Neural cell (in vitro differentiated cells): ENCODE results near the gene ADCY1. TPM values are rescaled to one million over a fixed set of nuclear protein-coding genes. Genes with fewer than 3 reads are reported as not detected.

Experiments used
- H2AFZ ChIP-seq: fragments of 200-600, 300-800 bp; sonication (generic), shearing (Covaris generic); 2 replicates; pipeline ENCODE4 v1.6.0; 2014; ENCODE audit warnings: low read depth, mild to moderate bottlenecking, antibody characterized with exemption, low read length, moderate library complexity
- H3F3A ChIP-seq: fragments of 200-600 bp; shearing (Covaris generic); 2 replicates; pipeline ENCODE4 v1.6.1; 2016; ENCODE audit warnings: mild to moderate bottlenecking, moderate library complexity, mixed read lengths, antibody characterized with exemption, low read length; ENCODE audit not compliant: insufficient read depth, poor library complexity, severe bottlenecking
- H3K27ac ChIP-seq: fragments of 200-600, 300-800 bp; sonication (generic), shearing (Covaris generic); 2 replicates; pipeline ENCODE4 v1.5.1; 2014; ENCODE audit warnings: mild to moderate bottlenecking, low read length, moderate library complexity
- H3K27me3 ChIP-seq: fragments of 300-800, 200-600 bp; sonication (generic), shearing (Covaris generic); 2 replicates; pipeline ENCODE4 v1.6.0; 2014; ENCODE audit warnings: mild to moderate bottlenecking, low read depth, low read length, moderate library complexity; ENCODE audit not compliant: insufficient read depth
- H3K36me3 ChIP-seq: fragments of 300-800, 200-600 bp; sonication (generic), shearing (Covaris generic); 2 replicates; pipeline ENCODE4 v1.5.1; 2014; ENCODE audit warnings: mild to moderate bottlenecking, antibody characterized with exemption, low read length, moderate library complexity; ENCODE audit not compliant: insufficient read depth
- H3K4me2 ChIP-seq: fragments of 300-800, 200-600 bp; sonication (generic), shearing (Covaris generic); 2 replicates; pipeline ENCODE4 v1.6.0; 2014; ENCODE audit warnings: mild to moderate bottlenecking, low read length
- H3K4me3 ChIP-seq: fragments of 300-800, 200-600 bp; sonication (generic), shearing (Covaris generic); 2 replicates; pipeline ENCODE4 v1.5.1; 2014; ENCODE audit warnings: mild to moderate bottlenecking, low read length, moderate library complexity
- H3K79me2 ChIP-seq: fragments of 200-600 bp; shearing (Covaris generic); replicated peaks from 2 replicates; pipeline ENCODE4 v1.6.0; 2014; ENCODE audit warnings: mild to moderate bottlenecking, low read length, moderate library complexity; ENCODE audit not compliant: insufficient read depth
- H3K9ac ChIP-seq: fragments of 300-800, 200-600 bp; sonication (generic), shearing (Covaris generic); 2 replicates; pipeline ENCODE4 v1.6.1; 2016; ENCODE audit warnings: mild to moderate bottlenecking, low read length, mixed read lengths
- H3K9me2 ChIP-seq: fragments of 200-600 bp; shearing (Covaris generic); 2 replicates; pipeline ENCODE4 v1.6.1; 2016; ENCODE audit warnings: mild to moderate bottlenecking, low read length, mixed read lengths; ENCODE audit not compliant: insufficient read depth
- H3K9me3 ChIP-seq: fragments of 200-600, 300-800 bp; sonication (generic), shearing (Covaris generic); 2 replicates; pipeline ENCODE4 v1.6.1; 2016; ENCODE audit warnings: mild to moderate bottlenecking, mixed run types, low read length, moderate library complexity, mixed read lengths
- H4K20me1 ChIP-seq: fragments of 200-600 bp; shearing (Covaris generic); 2 replicates; pipeline ENCODE4 v1.6.1; 2016; ENCODE audit warnings: mild to moderate bottlenecking, mixed run types; ENCODE audit not compliant: insufficient read depth
- CTCF ChIP-seq: fragments of 450-650 bp; IDR thresholded peaks from 2 replicates; pipeline ENCODE4 v1.5.1; 2014; ENCODE audit warnings: antibody characterized with exemption, mild to moderate bottlenecking, moderate library complexity; ENCODE audit not compliant: poor library complexity, severe bottlenecking
- EP300 ChIP-seq: fragments of 450-650 bp; conservative IDR thresholded peaks from 2 replicates; pipeline ENCODE4 v1.6.1; 2014; ENCODE audit warnings: antibody characterized with exemption, mild to moderate bottlenecking, moderate library complexity; ENCODE audit not compliant: poor library complexity, severe bottlenecking
- EZH2 ChIP-seq: fragments of 200-600, 300-800 bp; shearing (Covaris generic), sonication (generic); IDR thresholded peaks from 2 replicates; pipeline ENCODE4 v1.6.1; 2014; ENCODE audit warnings: antibody characterized with exemption, low read length, borderline replicate concordance, mild to moderate bottlenecking; ENCODE audit not compliant: insufficient read depth, poor library complexity, severe bottlenecking
- MXI1 ChIP-seq: fragments of 450-650 bp; conservative IDR thresholded peaks from 2 replicates; pipeline ENCODE4 v1.6.1; 2014; ENCODE audit warnings: antibody characterized with exemption, mild to moderate bottlenecking; ENCODE audit not compliant: poor library complexity, severe bottlenecking
- POLR2AphosphoS5 ChIP-seq: IDR thresholded peaks from 2 replicates; pipeline ENCODE4 v1.6.1; 2012
- RAD21 ChIP-seq: fragments of 450-650 bp; conservative IDR thresholded peaks from 2 replicates; pipeline ENCODE4 v1.6.1; 2014; ENCODE audit warnings: antibody characterized with exemption, mild to moderate bottlenecking, moderate library complexity
- REST ChIP-seq: IDR thresholded peaks from 2 replicates; pipeline ENCODE4 v1.6.1; 2012; ENCODE audit warnings: borderline replicate concordance
- SMC3 ChIP-seq: fragments of 450-650 bp; conservative IDR thresholded peaks from 2 replicates; pipeline ENCODE4 v1.6.1; 2014; ENCODE audit warnings: antibody characterized with exemption, mild to moderate bottlenecking, moderate library complexity; ENCODE audit not compliant: poor library complexity
- TAF1 ChIP-seq: IDR thresholded peaks from 2 replicates; pipeline ENCODE4 v1.6.1; 2012; ENCODE audit warnings: low read depth
- polyA plus RNA-seq: library from polyadenylated mRNA; depleted of rRNA; stranded (reverse); fragments of >200 nt; gene quantifications from 2 replicates; pipeline ENCODE4 v1.2.3, GENCODE V29; 2014

Gene ADCY1
- polyA plus RNA-seq, 1 donor from 2014 or later: 14.8 TPM

GRCh38 chr7:45661302-45661995 lies 87.3 kb downstream of the ADCY1 start:
- H3F3A ChIP-seq: no peaks in the 10 kb centered on the region
- no peaks in the 10 kb centered on the region for H3K79me2 ChIP-seq
- no peaks in the 10 kb centered on the region for H3K36me3 ChIP-seq
- no peak overlapping the region for H3K9ac ChIP-seq
- H2AFZ ChIP-seq: no peak overlapping the region
- H3K4me3 ChIP-seq: no peak overlapping the region
- no peaks in the 10 kb centered on the region for H3K9me2 ChIP-seq
- H3K9me3 ChIP-seq: no peaks in the 10 kb centered on the region
- TF ChIP-seq REST: no peak
- no peak for TF ChIP-seq MXI1
- no peak for TF ChIP-seq EZH2
- TF ChIP-seq RAD21: no peak
- TF ChIP-seq TAF1: no peak
- TF ChIP-seq CTCF: no peak
- TF ChIP-seq POLR2AphosphoS5: no peak
- no peak for TF ChIP-seq SMC3
- TF ChIP-seq EP300: no peak
- no peak overlapping the region for H3K4me2 ChIP-seq
- H3K27me3 ChIP-seq: no peaks in the 10 kb centered on the region
- H3K27ac ChIP-seq: no peak overlapping the region
- no peaks in the 10 kb centered on the region for H4K20me1 ChIP-seq

GRCh38 chr7:45662018-45662417 lies 87.8 kb downstream of the ADCY1 start:
- Histone ChIP-seq H3K4me3 (no peak overlapping the region), H3K9me3 (no peaks in the 10 kb centered on the region), H3F3A (no peaks in the 10 kb centered on the region), H3K27ac (no peak overlapping the region), H2AFZ (no peak overlapping the region), H3K9me2 (no peaks in the 10 kb centered on the region), H3K9ac (no peak overlapping the region), H3K27me3 (no peaks in the 10 kb centered on the region), H3K4me2 (no peak overlapping the region), H3K36me3 (no peaks in the 10 kb centered on the region), H3K79me2 (no peaks in the 10 kb centered on the region), H4K20me1 (no peaks in the 10 kb centered on the region)
- no peak for TF ChIP-seq EP300
- TF ChIP-seq TAF1: no peak
- TF ChIP-seq POLR2AphosphoS5: no peak
- no peak for TF ChIP-seq CTCF
- TF ChIP-seq REST: no peak
- TF ChIP-seq EZH2: no peak
- no peak for TF ChIP-seq SMC3
- no peak for TF ChIP-seq MXI1
- TF ChIP-seq RAD21: no peak
